Calu3 (cell line): ENCODE results near the gene CZIB. TPM values are rescaled to one million over a fixed set of nuclear protein-coding genes. Genes with fewer than 3 reads are reported as not detected.

Source experiments
- BruUV-seq: library from RNA; stranded (reverse); fragments of 400-500 nt; replicated peaks from 2 replicates; lab custom pipeline; 2021; lab: Mats Ljungman, UMichigan
- CTCF ChIA-PET: fragments of 300-600 bp; sonication (Branson Sonifier 250); formaldehyde crosslinking; loops from one replicate; lab custom pipeline; 2022; ENCODE audit warnings: antibody characterized with exemption; lab: Charles Lee
- DNase-seq: peaks from one replicate; pipeline ENCODE4 v3.0.0; 2022
- H3K27ac Mint-ChIP-seq: one replicate; pipeline ENCODE4 v1.8.0; 2022; ENCODE audit warnings: mixed read lengths; ENCODE audit not compliant: unreplicated experiment
- H3K27me3 Mint-ChIP-seq: one replicate; pipeline ENCODE4 v1.8.0; 2022; ENCODE audit warnings: mixed read lengths; ENCODE audit not compliant: unreplicated experiment
- H3K36me3 Mint-ChIP-seq: one replicate; pipeline ENCODE4 v1.8.0; 2022; ENCODE audit warnings: mild to moderate bottlenecking, moderate library complexity, mixed read lengths; ENCODE audit not compliant: insufficient read depth, unreplicated experiment
- H3K4me1 Mint-ChIP-seq: one replicate; pipeline ENCODE4 v1.8.0; 2022; ENCODE audit warnings: mild to moderate bottlenecking, low read depth, mixed read lengths; ENCODE audit not compliant: unreplicated experiment
- H3K4me3 Mint-ChIP-seq: one replicate; pipeline ENCODE4 v1.8.0; 2022; ENCODE audit warnings: mild to moderate bottlenecking, low read depth, moderate library complexity, mixed read lengths; ENCODE audit not compliant: unreplicated experiment
- H3K9me3 Mint-ChIP-seq: one replicate; pipeline ENCODE4 v1.8.0; 2022; ENCODE audit warnings: low read depth, mixed read lengths; ENCODE audit not compliant: unreplicated experiment
- intact Hi-C: fragments of 100-400 bp; cut with micrococcal nuclease; formaldehyde crosslinking; loops from one replicate; pipeline ENCODE4 v1.10.0; 2022; ENCODE audit not compliant: unreplicated experiment
- total RNA-seq: library from RNA; stranded (reverse); gene quantifications from 2 replicates; pipeline ENCODE4 v1.2.3, GENCODE V29; 2022
- TF ChIP-seq, protein P1 (sequence below): fragments of 200-600 bp; IDR thresholded peaks from one replicate; pipeline ENCODE4 v1.8.0; 2022; ENCODE audit warnings: antibody characterized with exemption; ENCODE audit not compliant: unreplicated experiment

CZIB gene
- total RNA-seq, 1 experiment from 2014 or later = 34.1 TPM

DNA sequence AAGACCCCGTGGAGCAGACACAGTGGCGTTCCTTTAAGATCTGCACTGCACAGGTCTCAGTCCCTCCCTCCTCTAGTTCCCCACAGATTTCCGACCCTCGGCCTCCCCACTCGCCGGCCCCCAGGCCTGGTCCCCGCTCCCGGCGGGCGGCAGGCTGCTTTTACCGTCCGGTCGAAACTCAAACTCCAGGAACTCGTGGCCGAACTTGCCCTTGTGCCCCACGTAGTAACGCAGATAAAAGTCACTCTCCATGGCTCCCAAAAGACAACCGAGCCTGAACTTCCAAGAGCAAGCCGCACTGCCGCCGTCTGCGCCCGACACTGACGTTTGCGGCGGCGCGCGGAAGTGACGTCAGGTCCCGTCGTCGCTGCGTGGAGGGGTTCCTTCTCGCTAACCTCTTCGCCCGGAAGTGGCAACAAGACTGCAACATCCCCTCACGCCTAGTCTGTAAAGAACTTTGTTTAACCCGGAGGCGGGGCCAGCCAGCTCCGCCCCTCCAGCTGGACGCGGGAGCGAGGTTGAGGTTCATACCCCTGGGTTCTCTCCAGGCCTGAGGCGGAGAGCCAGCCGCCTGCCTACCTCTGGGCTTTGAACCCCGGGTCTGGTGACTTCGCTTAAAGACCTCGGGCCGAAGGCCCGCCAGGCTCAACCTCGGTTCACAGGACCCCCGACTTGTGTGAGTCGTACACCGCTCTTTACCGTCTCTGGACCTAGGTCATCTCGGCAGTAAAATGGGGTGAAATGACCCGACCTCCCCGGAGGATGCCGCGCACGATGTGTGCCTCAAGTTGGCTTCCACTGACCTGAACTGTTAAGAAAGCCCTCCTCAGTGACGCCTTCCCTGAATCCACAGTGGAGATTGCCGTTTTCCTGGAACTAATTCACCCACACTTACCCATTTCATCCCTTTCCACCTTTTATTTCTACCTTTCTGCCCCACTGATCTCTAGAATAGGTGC, 18.0 kb upstream of the CZIB start, which contains the start of gene MAGOH:
Gene MAGOH, minus strand, starts transcription at position 322 of the 959 bp plus-strand sequence. Its CDS starts 70 bp downstream, at position 252.
- no peaks in the 10 kb centered on the region for H3K27me3 Mint-ChIP-seq
- CTCF ChIA-PET = no interaction called here
- DNase-seq = peak; percentile 95
- H3K36me3 Mint-ChIP-seq = peaks cover 32% of the 10 kb centered on the region
- peak within 1 kb of the TSS; percentile 81 for H3K4me3 Mint-ChIP-seq
- peaks cover 22% of the 10 kb centered on the region for H3K4me1 Mint-ChIP-seq
- TSS peak; percentile 96 for BruUV-seq
- intact Hi-C loops = no loop called here
- TF ChIP-seq, protein P1, sequence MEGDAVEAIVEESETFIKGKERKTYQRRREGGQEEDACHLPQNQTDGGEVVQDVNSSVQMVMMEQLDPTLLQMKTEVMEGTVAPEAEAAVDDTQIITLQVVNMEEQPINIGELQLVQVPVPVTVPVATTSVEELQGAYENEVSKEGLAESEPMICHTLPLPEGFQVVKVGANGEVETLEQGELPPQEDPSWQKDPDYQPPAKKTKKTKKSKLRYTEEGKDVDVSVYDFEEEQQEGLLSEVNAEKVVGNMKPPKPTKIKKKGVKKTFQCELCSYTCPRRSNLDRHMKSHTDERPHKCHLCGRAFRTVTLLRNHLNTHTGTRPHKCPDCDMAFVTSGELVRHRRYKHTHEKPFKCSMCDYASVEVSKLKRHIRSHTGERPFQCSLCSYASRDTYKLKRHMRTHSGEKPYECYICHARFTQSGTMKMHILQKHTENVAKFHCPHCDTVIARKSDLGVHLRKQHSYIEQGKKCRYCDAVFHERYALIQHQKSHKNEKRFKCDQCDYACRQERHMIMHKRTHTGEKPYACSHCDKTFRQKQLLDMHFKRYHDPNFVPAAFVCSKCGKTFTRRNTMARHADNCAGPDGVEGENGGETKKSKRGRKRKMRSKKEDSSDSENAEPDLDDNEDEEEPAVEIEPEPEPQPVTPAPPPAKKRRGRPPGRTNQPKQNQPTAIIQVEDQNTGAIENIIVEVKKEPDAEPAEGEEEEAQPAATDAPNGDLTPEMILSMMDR = no peak
- peak within 1 kb of the TSS; percentile 95 for H3K27ac Mint-ChIP-seq
- no peaks in the 10 kb centered on the region for H3K9me3 Mint-ChIP-seq

DNA sequence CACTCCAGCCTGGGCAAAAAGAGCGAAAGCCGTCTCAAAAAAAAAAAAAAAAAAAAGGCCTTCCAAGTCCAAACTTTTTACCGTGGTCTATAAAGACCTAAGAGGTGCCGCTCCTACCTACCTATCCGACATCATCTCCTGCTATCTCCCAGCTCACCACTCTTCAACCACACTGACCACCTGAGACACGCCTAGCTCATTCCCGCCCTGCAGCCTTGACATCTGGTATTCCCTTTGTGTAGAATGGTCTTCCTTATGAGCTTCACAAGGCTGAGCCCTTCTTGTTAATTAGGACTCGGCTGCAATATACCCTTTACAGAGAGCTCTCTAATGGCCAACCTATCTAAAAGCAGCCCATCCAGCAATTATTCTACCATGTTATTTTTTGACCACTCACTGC, 17.2 kb upstream of the CZIB start:
- Mint-ChIP-seq H3K9me3 (no peaks in the 10 kb centered on the region), H3K36me3 (peaks cover 35% of the 10 kb centered on the region), H3K4me1 (peaks cover 22% of the 10 kb centered on the region), H3K27ac (peak overlapping the region; percentile 95), H3K4me3 (peak overlapping the region; percentile 81), H3K27me3 (no peaks in the 10 kb centered on the region)
- TF ChIP-seq, protein P1 = no peak
- intact Hi-C loops = no loop called here
- no TSS peak for BruUV-seq
- CTCF ChIA-PET = no interaction called here
- no peak for DNase-seq

DNA sequence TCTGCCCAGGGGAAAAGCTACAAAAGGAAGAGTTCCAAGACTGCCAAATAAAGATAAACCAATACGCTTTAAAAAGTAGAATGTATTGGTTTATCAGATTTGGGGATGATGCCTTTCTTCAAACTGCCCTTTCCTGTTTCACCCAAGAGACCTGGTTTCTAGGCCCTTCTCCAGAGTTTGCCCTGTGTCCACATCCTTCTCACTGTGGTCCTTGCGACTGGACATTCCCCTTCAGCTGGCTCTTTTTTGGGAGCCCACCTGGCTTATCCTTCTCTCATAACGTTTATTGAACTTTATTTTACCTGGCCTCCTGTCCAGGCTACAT, 490 bp upstream of the CZIB start:
- Mint-ChIP-seq H3K4me1 (peaks cover 17% of the 10 kb centered on the region), H3K9me3 (no peaks in the 10 kb centered on the region), H3K27ac (peak overlapping the region; percentile 86), H3K4me3 (peak overlapping the region; percentile 89), H3K36me3 (peaks cover 18% of the 10 kb centered on the region), H3K27me3 (no peaks in the 10 kb centered on the region)
- TSS peak; percentile 95 for BruUV-seq
- TF ChIP-seq, protein P1 = no peak
- no peak for DNase-seq
- CTCF ChIA-PET = no interaction called here
- intact Hi-C loops = loop anchor here (1.0 kb wide), 1 partner anchor 36 kb away; no protein-coding TSS in a partner anchor

DNA sequence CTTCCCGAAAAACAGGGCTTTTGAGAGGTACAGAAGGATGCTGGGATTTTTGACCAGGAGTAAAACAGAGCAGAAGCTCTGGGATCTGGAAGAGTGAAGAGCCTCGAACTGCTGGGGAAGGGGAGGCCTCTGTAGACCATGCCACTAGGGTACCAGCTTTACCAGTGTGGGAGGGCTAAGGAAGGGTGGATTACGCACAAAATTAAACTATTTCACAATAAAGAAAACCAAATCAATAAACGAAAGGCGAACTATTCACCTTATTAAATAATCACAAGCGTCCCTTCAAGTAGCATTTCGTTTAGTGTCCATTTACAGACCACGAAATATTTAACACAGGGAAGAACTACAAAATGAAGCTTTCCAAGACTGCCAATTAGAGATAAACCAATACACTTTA, 723 bp downstream of the CZIB start:
- no peak for DNase-seq
- Mint-ChIP-seq H3K27ac (peak overlapping the region; percentile 86), H3K27me3 (no peaks in the 10 kb centered on the region), H3K4me3 (peak overlapping the region; percentile 89), H3K9me3 (no peaks in the 10 kb centered on the region), H3K36me3 (peaks cover 22% of the 10 kb centered on the region), H3K4me1 (peaks cover 17% of the 10 kb centered on the region)
- intact Hi-C loops = loop anchor here (1.0 kb wide), 1 partner anchor 34 kb away; no protein-coding TSS in a partner anchor
- CTCF ChIA-PET = no interaction called here
- TSS peak; percentile 65 for BruUV-seq
- TF ChIP-seq, protein P1 = no peak
